ENCODE data around the gene ZNF174.

Gene ZNF174

GRCh38 chr16:3458852-3459361 is 57.9 kb downstream of the ZNF174 start:
- no peak for TF ChIP-seq CTCF (IDR thresholded peaks at IDR 0.05; ENCODE audit: low read depth, low read length)
- H3K4me3 ChIP-seq (ENCODE audit: low read depth, low read length): peak overlapping the region; percentile 88

Data from WI38 (cell line).